B cell (primary cell): ENCODE data around the gene PTPN14.

Experiments
- CTCF ChIP-seq: fragments of 200-600 bp; IDR thresholded peaks from one replicate; pipeline ENCODE4 v1.8.0; 2022; ENCODE audit warnings: antibody characterized with exemption, mild to moderate bottlenecking
- EZH2 ChIP-seq: IDR thresholded peaks from 2 replicates; pipeline ENCODE4 v1.6.1; 2012; ENCODE audit warnings: borderline replicate concordance, low read depth, mild to moderate bottlenecking, moderate library complexity, low read length; ENCODE audit not compliant: insufficient read depth, poor library complexity, severe bottlenecking

- TF ChIP-seq EZH2 (no peak), CTCF (peak; percentile 77)
Observed at GRCh38 chr1:214331827-214332423, 219.5 kb downstream of the PTPN14 start.
